Coronary artery (tissue), 2 donors: ENCODE data around the gene HNRNPUL1.

ENCODE experiments used
- DNase-seq: peaks from one replicate; pipeline ENCODE4 v3.0.0-alpha.2; 2017; ENCODE audit warnings: low spot score
- H3K27ac ChIP-seq, 2 donors: fragments of 200-600 bp; sonication (generic); one replicate each; pipeline ENCODE4 v1.5.1; 2016 to 2019
- H3K4me3 ChIP-seq: fragments of 200-600 bp; sonication (generic); 2 replicates; pipeline ENCODE4 v1.5.1; 2016; ENCODE audit warnings: mild to moderate bottlenecking, moderate library complexity
- TF ChIP-seq, protein P1 (sequence below): fragments of 200-600 bp; sonication (generic); IDR thresholded peaks from one replicate; pipeline ENCODE4 v1.5.1; 2019; ENCODE audit warnings: antibody characterized with exemption

The HNRNPUL1 gene

DNA sequence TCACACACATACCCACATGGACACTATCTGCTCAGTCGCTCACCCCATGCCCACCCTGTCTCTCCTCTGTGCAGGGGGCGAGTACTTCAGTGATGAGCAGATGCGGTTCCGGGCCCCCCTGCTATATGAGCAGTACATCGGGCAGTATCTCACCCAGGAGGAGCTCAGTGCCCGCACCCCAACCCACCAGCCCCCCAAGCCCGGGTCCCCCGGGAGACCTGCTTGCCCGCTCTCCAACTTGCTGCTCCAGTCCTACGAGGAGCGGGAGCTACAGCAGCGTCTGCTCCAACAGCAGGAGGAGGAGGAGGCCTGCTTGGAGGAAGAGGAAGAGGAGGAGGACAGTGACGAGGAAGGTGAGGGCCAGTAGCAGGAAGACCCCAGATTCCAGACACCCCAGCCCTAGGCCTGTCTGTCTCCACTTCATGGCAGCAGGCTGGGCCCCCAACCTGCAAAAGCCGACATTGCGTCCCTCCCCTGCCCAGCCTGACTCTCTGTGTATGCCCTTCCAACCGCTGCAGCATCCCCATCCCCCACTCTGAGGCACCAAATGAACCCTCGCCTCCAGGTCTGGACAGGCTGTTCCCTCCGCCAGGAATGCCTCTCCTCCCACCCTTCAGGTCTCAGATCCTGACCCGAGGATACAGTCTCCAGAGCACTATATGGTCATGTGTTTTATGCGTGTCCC is 55.5 kb downstream of the HNRNPUL1 start:
- TF ChIP-seq, protein P1, sequence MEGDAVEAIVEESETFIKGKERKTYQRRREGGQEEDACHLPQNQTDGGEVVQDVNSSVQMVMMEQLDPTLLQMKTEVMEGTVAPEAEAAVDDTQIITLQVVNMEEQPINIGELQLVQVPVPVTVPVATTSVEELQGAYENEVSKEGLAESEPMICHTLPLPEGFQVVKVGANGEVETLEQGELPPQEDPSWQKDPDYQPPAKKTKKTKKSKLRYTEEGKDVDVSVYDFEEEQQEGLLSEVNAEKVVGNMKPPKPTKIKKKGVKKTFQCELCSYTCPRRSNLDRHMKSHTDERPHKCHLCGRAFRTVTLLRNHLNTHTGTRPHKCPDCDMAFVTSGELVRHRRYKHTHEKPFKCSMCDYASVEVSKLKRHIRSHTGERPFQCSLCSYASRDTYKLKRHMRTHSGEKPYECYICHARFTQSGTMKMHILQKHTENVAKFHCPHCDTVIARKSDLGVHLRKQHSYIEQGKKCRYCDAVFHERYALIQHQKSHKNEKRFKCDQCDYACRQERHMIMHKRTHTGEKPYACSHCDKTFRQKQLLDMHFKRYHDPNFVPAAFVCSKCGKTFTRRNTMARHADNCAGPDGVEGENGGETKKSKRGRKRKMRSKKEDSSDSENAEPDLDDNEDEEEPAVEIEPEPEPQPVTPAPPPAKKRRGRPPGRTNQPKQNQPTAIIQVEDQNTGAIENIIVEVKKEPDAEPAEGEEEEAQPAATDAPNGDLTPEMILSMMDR: no peak
- no peak for DNase-seq
- H3K4me3 ChIP-seq: no peak overlapping the region
- no peak overlapping the region for H3K27ac ChIP-seq

DNA sequence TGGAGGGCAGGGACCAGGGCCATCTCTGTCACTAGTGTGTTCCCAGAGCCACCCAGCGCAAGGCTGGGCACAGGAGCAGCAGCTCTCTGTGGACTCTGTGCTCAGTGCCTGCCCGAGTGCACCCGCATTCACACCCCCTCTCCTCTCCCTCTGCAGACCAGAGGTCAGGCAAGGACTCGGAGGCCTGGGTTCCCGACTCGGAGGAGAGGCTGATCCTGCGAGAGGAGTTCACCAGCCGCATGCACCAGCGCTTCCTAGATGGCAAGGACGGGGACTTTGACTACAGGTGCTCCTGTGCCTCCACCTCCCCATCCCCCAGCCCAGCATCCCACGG is 56.0 kb downstream of the HNRNPUL1 start:
- TF ChIP-seq, protein P1: no peak
- no peak for DNase-seq
- Histone ChIP-seq H3K4me3 (no peak overlapping the region), H3K27ac (no peak overlapping the region)

DNA sequence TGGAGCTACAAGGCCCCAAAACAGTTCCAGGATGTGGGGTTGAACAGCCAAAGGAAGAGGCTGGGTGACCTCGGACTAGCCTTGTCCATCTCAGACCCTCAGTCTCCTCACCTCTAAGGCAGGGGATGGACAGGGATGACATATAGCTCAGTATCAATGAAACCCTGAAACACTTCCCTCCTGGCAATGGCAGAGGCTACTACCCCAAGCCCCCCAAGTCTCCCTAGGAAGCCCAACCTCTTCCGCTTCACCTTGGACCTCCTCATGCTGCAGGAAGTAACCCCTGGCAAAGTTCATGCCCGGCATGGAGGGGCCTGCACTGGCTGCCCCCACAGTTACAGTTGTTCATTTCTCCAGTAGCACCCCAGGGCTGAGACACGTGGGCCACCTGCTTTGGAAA is 56.4 kb downstream of the HNRNPUL1 start:
- peak overlapping the region in 1 of 2 donors; percentile 87 for H3K27ac ChIP-seq
- DNase-seq: no peak
- TF ChIP-seq, protein P1: no peak
- H3K4me3 ChIP-seq: no peak overlapping the region

DNA sequence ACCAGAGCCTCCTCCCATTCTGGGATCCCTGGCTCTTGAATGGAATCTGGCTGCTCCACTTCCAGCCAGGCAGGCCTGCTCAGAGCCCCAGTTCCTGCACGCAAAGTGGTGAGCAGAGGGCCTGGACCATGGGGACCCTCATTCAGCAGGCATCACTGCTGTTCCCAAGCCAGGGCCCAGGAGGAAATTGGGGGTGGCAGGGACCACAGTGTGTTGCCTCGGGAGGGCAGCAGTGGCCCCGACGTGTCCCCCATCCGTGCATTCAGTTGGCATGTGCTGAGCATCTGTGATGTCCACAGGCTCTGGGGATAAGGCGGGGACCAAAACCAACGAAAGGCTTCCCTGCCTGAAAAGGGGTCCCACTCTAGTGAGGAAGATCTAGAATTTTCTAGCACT is 57.0 kb downstream of the HNRNPUL1 start:
- TF ChIP-seq, protein P1: no peak

DNA sequence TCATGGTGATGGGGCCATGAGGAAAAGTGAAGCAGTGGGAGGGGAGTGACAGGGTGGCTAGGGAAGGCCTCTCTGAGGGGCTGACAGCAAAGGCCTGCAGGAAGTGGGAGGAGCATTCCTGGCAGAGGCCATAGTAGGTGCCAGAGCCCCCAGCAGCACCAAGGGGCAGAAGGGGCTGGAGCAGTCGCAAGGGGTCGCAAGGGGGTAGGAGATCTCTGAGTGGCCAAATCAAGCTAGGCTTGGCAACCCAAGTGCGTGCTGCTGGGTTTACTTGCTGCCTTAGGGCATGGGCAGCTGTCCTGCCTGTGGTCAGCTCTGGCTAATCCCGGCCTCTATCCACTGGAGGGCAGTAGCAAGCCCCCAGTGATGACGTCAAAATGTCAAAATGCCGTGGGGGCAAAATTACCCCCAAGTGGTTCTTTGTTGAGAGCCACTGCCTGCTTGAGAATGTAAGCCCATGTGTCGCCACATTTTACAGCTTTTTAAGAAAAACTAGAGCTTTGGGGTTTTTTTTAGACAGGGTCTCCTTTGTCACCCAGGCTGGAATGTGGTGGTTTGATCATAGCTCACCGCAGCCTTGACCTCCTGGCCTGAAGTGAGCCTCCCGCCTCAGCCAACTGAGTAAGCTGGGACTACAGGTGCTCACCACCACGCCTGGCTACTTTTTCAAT is 57.6 kb downstream of the HNRNPUL1 start:
- H3K4me3 ChIP-seq: no peak overlapping the region
- no peak for DNase-seq
- TF ChIP-seq, protein P1: peak; percentile 46
- H3K27ac ChIP-seq: peak overlapping the region; percentile 87 to 95

More for the DNA sequence above, 57.0 kb downstream of the HNRNPUL1 start:
- H3K27ac ChIP-seq: peak overlapping the region; percentile 87 to 95
- H3K4me3 ChIP-seq: no peak overlapping the region
- no peak for DNase-seq

GRCh38 chr19:41322451-41322850 is 58.3 kb downstream of the HNRNPUL1 start:
- Histone ChIP-seq H3K4me3 (no peak overlapping the region), H3K27ac (peak overlapping the region; percentile 87 to 95)
- DNase-seq: no peak
- TF ChIP-seq, protein P1: no peak

GRCh38 chr19:41323023-41323422 is 58.9 kb downstream of the HNRNPUL1 start:
- Histone ChIP-seq H3K4me3 (peak overlapping the region; percentile 15), H3K27ac (peak overlapping the region; percentile 87 to 95)
- no peak for DNase-seq
- TF ChIP-seq, protein P1: no peak
